Measurements from ENCODE around the gene EVI2B. TPM values are rescaled to one million over a fixed set of nuclear protein-coding genes. Genes with fewer than 3 reads are reported as not detected.

Gene EVI2B, protein sequence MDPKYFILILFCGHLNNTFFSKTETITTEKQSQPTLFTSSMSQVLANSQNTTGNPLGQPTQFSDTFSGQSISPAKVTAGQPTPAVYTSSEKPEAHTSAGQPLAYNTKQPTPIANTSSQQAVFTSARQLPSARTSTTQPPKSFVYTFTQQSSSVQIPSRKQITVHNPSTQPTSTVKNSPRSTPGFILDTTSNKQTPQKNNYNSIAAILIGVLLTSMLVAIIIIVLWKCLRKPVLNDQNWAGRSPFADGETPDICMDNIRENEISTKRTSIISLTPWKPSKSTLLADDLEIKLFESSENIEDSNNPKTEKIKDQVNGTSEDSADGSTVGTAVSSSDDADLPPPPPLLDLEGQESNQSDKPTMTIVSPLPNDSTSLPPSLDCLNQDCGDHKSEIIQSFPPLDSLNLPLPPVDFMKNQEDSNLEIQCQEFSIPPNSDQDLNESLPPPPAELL
- total RNA-seq (2022; extraction: Qiagen RNA extraction; ENCODE audit: low read depth): 0.09 to 0.15 TPM (median 0.10 TPM) in 3 of 5 replicates, not detected in the others

GRCh38 chr17:31313982-31314781 lies at the start of gene EVI2B:
Gene EVI2B (minus strand): TSS chr17:31314054. CDS start chr17:31305609, 8,445 bp downstream.

GRCh38 chr17:31321481-31321880 lies 7.6 kb upstream of the EVI2B start, which contains the start of gene EVI2A:
Gene EVI2A (minus strand): TSS chr17:31321622. CDS start chr17:31319013, 2,609 bp downstream.

GRCh38 chr17:31297090-31297489 lies 16.8 kb downstream of the EVI2B start, which contains the start of gene OMG:
Gene OMG (minus strand): TSS chr17:31297239. CDS start chr17:31296331, 908 bp downstream.

Other genes with a start within 250 kb of the EVI2B start
- gene NF1, start 219.1 kb downstream of the EVI2B start, total RNA-seq (2022; extraction: Qiagen RNA extraction; ENCODE audit: low read depth): 9.7 to 20.9 TPM (median 20.5 TPM) in 5 replicates
- not detected in 5 replicates for gene OMG, start 16.8 kb downstream of the EVI2B start, total RNA-seq (2022; extraction: Qiagen RNA extraction; ENCODE audit: low read depth)
- gene EVI2A, start 7.6 kb upstream of the EVI2B start, total RNA-seq (2022; extraction: Qiagen RNA extraction; ENCODE audit: low read depth): not detected in 5 replicates
- 1.3 to 2.1 TPM (median 1.8 TPM) in 5 replicates for gene RAB11FIP4, start 77.6 kb upstream of the EVI2B start, total RNA-seq (2022; extraction: Qiagen RNA extraction; ENCODE audit: low read depth)

Data from A549 treated with RU486 at 1 μM for 4 hours (cell line).